HG03342 (cell line): ENCODE results near the gene ALDH3A2.
A peak's percentile ranks its signal among the peaks of the same experiment; 100 is the strongest.

ENCODE experiments used
- ATAC-seq: cut with Tn5 transposase; IDR thresholded peaks from one replicate; pipeline ENCODE4 v1.9.1; 2021; ENCODE audit warnings: mild to moderate bottlenecking, moderate library complexity; ENCODE audit not compliant: unreplicated experiment

Gene ALDH3A2

GRCh38 chr17:19648475-19649273 lies at the start of gene ALDH3A2:
ALDH3A2 (plus strand) TSS chr17:19648751; CDS start chr17:19648972, 221 bp downstream.
- peak; percentile 92 for ATAC-seq

GRCh38 chr17:19610311-19610710 lies 38.2 kb upstream of the ALDH3A2 start:
- ATAC-seq = no peak

DNA sequence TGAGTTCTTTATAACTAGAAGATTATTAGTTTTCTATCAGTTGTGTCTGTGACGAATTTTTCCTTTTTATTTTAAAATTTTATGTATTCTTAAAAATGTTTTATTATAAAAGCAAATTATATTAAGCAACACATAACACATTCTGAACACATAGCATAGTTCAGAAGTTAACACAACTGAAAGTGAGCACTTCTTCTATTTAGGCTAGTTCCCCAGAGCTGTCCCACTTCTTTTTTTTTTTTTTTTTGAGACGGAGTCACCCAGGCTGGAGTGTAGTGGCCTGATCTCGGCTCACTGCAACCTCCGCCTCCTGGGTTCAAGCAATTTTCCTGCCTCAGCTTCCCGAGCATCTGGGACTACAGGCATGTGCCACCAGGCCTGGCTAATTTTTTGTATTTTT lies 37.7 kb upstream of the ALDH3A2 start:
- ATAC-seq = no peak

DNA sequence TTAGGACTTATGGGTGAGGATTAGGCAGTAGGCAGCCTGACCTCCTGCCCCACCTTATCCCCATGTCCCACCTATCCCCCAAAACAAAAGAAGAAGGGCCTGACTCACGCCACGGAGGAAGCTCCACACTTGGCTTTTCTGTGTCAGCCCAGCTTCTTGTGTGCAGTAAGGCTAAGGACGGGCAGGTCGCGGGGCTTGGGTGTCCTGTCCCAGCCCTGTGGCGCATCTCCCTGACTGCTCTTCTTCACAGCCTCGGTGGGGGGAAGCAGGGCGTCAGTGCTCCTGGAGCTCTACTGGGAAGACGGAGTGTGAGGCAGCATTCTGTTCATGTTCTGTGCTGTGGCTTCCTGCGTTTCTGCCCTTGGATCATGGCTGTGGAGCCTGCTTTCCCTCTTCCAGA lies 34.6 kb upstream of the ALDH3A2 start:
- no peak for ATAC-seq

DNA sequence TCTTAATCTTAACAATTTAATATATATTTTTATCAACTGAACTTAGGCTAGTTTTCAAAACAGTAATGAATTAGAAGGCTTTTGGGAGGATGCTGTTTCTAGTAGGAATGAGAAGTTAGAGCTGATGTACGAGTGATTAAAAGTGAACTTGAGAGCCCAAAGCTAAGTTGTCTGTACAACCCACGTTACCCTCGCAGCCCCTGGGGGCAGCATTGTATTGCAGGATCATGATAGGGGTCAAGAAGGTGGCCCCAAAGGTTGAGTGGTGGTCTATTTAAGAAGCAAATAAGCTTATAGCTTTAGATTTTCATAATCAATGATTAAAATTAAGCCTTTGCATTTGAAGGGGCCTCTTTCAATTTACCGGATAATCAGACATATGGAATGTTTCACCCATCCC lies 33.7 kb upstream of the ALDH3A2 start:
- ATAC-seq = no peak

DNA sequence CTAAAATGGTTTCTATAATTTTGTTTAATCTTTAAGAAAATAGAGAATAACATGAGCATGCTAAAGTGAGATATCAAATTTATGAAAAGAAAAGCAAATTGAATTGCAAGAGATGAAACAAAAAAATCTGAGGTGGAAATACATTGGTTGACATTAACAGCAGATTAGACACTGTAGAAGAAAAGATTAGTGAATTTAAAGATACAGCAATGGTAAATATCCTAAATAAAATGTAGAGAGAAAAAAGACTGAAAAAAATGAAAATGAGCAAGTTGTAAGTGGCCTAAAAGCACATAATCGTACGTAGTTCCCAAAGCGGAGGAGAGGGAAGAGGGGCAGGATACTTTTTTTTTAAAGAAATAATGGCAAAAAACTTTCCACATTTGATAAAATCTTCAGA lies 30.5 kb upstream of the ALDH3A2 start:
- no peak for ATAC-seq

- ATAC-seq = no peak
These were observed 28.7 kb upstream of the ALDH3A2 start for GRCh38 chr17:19619705-19620325.

DNA sequence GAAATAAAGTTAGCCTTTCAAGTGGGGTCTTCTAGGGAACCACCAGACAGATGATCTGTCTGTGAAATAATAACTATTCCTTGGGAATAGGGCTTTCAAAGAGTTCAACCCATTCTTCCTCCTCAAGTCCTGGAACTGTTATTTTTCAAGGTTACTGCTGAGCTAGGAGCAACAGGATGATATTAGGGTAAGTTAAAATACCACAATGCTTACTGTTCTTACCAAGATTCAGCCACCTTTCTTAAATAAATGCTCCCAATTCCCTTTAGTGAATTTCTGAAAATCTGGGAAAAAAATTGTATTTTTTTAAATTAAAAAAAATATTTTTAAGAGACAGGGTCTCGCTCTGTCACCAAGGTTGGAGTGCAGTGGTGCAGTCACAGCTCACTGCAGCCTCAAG lies 26.9 kb upstream of the ALDH3A2 start:
- ATAC-seq = no peak

DNA sequence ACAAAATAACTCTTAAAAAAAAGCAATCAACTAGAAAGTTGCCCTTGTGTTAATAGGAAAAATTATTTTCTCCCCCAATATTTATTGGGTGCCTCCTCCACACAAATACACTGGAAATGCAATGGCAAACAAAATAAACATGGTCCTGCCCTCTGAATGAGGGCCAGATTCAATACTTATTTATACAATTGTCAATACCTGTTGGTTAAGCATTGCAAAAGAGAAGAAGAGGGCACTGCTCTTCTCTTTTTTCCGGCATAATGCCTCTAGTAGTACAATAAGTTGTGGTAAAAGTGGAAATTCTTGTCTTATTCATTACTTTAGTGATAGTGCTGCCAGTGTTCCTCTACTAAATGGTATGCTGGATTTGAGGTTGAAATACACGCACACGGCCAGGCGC lies 22.5 kb upstream of the ALDH3A2 start:
- no peak for ATAC-seq

DNA sequence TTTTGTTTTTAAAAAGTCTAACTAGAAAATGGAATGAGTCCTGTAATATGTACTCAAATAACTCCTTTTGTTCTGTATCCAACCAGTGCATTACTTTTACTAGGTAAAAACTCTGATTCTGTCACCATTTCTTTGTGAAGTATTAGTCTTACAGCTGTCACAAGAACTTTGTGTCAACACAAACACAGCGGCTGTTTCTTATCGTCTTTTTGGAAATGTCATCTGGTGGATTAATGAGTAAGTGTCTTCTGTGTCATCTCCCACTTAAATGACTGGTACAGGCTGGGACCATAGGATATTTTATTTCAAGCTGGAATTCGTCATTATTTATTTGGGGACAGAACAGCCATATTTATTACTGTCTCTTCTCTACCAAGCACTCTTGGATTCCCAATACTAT lies 19.1 kb upstream of the ALDH3A2 start:
- no peak for ATAC-seq

- ATAC-seq = no peak
These were observed 18.5 kb upstream of the ALDH3A2 start for GRCh38 chr17:19630035-19630434.

GRCh38 chr17:19630661-19631060 lies 17.9 kb upstream of the ALDH3A2 start:
- ATAC-seq = no peak

DNA sequence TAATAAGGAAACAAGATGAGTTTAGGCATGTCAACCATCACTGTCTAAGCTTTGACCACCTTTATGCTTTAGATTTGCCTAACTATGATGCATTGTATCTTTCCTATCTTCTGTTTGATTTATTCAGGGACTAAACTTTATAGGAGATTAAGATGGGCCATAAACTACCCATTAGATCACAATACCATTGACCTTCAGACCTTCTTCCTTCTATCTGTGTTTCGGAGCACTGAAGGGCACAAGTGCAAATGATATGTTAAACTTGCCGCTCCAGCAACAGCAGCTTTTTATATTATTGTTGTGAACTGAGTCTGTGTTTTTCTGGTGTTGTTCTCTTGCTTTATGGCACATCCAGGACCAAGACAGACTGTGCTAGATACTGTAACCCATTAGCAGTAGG lies 16.6 kb upstream of the ALDH3A2 start:
- no peak for ATAC-seq

- ATAC-seq = no peak
These were observed 6.7 kb upstream of the ALDH3A2 start for GRCh38 chr17:19641687-19642372.

DNA sequence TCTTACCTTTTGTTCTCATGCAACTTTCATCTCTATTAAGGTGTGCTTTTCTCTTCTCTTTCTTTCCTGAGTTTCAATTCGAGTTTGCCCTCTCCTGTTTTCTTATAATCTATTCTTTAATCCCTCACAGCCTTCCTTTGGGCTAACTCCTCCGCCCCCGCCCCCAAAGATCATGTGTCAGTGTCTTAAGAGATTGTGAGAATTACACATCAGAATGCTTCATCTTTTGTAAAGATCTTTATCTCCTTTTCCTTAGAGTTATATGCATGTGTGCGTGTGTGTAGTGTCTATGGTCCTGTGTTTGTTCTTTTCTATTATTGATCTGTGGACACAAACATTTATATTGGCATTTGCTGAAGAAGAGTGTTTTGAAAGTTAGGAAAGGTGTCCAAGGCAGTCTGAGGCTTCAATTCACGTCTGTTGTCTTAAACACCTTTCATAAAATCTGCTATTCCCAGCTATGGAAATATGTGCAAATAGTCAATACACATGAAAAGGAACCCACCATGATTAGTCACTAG lies 6.1 kb upstream of the ALDH3A2 start:
- ATAC-seq = no peak

GRCh38 chr17:19644493-19645210 lies 3.9 kb upstream of the ALDH3A2 start:
- ATAC-seq = no peak

DNA sequence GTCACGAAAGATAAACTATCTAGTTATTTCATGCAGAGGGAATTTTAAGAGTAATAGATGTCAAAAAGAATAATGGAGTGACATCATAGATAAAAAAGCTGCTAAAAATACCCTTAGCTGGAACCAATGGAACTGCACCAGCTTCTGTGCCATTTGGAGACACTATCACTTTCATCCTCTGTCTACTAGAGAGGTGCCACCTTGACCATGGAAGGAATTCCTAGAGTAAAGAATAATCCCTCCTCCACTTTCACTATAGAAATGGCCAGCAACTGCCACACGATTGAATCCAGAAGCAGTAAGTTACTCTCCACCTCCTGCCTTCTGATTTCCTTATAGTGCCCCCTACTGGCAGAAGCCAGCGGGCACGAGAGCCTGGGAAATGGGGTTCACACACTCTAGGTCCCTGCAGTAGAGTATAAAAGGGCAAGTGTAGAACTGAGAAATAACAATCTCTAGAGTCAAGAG lies 2.8 kb upstream of the ALDH3A2 start:
- ATAC-seq = no peak

- no peak for ATAC-seq
These were observed 1.5 kb upstream of the ALDH3A2 start for GRCh38 chr17:19646788-19647696.

- ATAC-seq = peak; percentile 31
These were observed 665 bp upstream of the ALDH3A2 start for GRCh38 chr17:19647697-19648474.
